ENCODE data around the gene KRTAP5-3. TPM values are rescaled to one million over a fixed set of nuclear protein-coding genes. Genes with fewer than 3 reads are reported as not detected.

Gene KRTAP5-3
- polyA plus RNA-seq, 4 donors, result not detected

GRCh38 chr11:1639102-1639620 lies 30.9 kb upstream of the KRTAP5-3 start:
- peak overlapping the region in 1 of 3 donors; percentile 38 for H3K27ac ChIP-seq (ENCODE audit: low read depth in 1 of 3, low read length in 2 of 3)
- peaks cover 0 to 16% (median 2%) of the 10 kb centered on the region in 3 donors for H3K27me3 ChIP-seq (ENCODE audit: control insufficient read depth in 3 of 3, insufficient read depth in 3 of 3, low read length in 3 of 3)
- no peak overlapping the region for H3K4me3 ChIP-seq (ENCODE audit: low read depth in 1 of 3, low read length in 3 of 3)
- H3K9me3 ChIP-seq (ENCODE audit: control insufficient read depth in 2 of 2, insufficient read depth in 1 of 2, low read depth in 1 of 2, low read length in 1 of 2), result no peaks in the 10 kb centered on the region
- FAIRE-seq (no peak), DNase-seq (peak; percentile 39 to 61)
- no peaks in the 10 kb centered on the region for H3K36me3 ChIP-seq (ENCODE audit: control insufficient read depth in 3 of 3, insufficient read depth in 2 of 3, low read depth in 1 of 3, low read length in 3 of 3)
- 16 to 41% (median 34%) methylated on average over 18 of the region's 18 CpGs for WGBS, 3 donors
- H3K4me1 ChIP-seq (ENCODE audit: control insufficient read depth in 3 of 3, insufficient read depth in 2 of 3, low read depth in 1 of 3, low read length in 2 of 3), result no peaks in the 10 kb centered on the region

- DNase-seq (no peak), FAIRE-seq (no peak)
- Histone ChIP-seq H3K27me3 (ENCODE audit: control insufficient read depth in 3 of 3, insufficient read depth in 3 of 3, low read length in 3 of 3) (peaks cover 0 to 21% (median 4%) of the 10 kb centered on the region in 3 donors), H3K27ac (ENCODE audit: low read depth in 1 of 3, low read length in 2 of 3) (no peak overlapping the region), H3K9me3 (ENCODE audit: control insufficient read depth in 2 of 2, insufficient read depth in 1 of 2, low read depth in 1 of 2, low read length in 1 of 2) (no peaks in the 10 kb centered on the region), H3K36me3 (ENCODE audit: control insufficient read depth in 3 of 3, insufficient read depth in 2 of 3, low read depth in 1 of 3, low read length in 3 of 3) (no peaks in the 10 kb centered on the region), H3K4me1 (ENCODE audit: control insufficient read depth in 3 of 3, insufficient read depth in 2 of 3, low read depth in 1 of 3, low read length in 2 of 3) (no peaks in the 10 kb centered on the region), H3K4me3 (ENCODE audit: low read depth in 1 of 3, low read length in 3 of 3) (no peak overlapping the region)
- WGBS, 3 donors, result 43 to 79% (median 56%) methylated on average over 8 of the region's 8 CpGs
Observed at GRCh38 chr11:1638344-1638743, 30.1 kb upstream of the KRTAP5-3 start.

GRCh38 chr11:1637628-1638027 lies 29.4 kb upstream of the KRTAP5-3 start:
- 80 to 92% (median 90%) methylated on average over 2 of the region's 2 CpGs for WGBS, 3 donors
- no peak overlapping the region for H3K27ac ChIP-seq (ENCODE audit: low read depth in 1 of 3, low read length in 2 of 3)
- no peak overlapping the region for H3K4me3 ChIP-seq (ENCODE audit: low read depth in 1 of 3, low read length in 3 of 3)
- H3K9me3 ChIP-seq (ENCODE audit: control insufficient read depth in 2 of 2, insufficient read depth in 1 of 2, low read depth in 1 of 2, low read length in 1 of 2), result no peaks in the 10 kb centered on the region
- H3K27me3 ChIP-seq (ENCODE audit: control insufficient read depth in 3 of 3, insufficient read depth in 3 of 3, low read length in 3 of 3), result peaks cover 0 to 24% (median 4%) of the 10 kb centered on the region in 3 donors
- DNase-seq (no peak), FAIRE-seq (no peak)
- no peaks in the 10 kb centered on the region for H3K4me1 ChIP-seq (ENCODE audit: control insufficient read depth in 3 of 3, insufficient read depth in 2 of 3, low read depth in 1 of 3, low read length in 2 of 3)
- H3K36me3 ChIP-seq (ENCODE audit: control insufficient read depth in 3 of 3, insufficient read depth in 2 of 3, low read depth in 1 of 3, low read length in 3 of 3), result no peaks in the 10 kb centered on the region

- Histone ChIP-seq H3K27me3 (ENCODE audit: control insufficient read depth in 3 of 3, insufficient read depth in 3 of 3, low read length in 3 of 3) (peaks cover 0 to 33% (median 9%) of the 10 kb centered on the region in 3 donors), H3K4me1 (ENCODE audit: control insufficient read depth in 3 of 3, insufficient read depth in 2 of 3, low read depth in 1 of 3, low read length in 2 of 3) (no peaks in the 10 kb centered on the region), H3K4me3 (ENCODE audit: low read depth in 1 of 3, low read length in 3 of 3) (no peak overlapping the region), H3K27ac (ENCODE audit: low read depth in 1 of 3, low read length in 2 of 3) (no peak overlapping the region), H3K9me3 (ENCODE audit: control insufficient read depth in 2 of 2, insufficient read depth in 1 of 2, low read depth in 1 of 2, low read length in 1 of 2) (no peaks in the 10 kb centered on the region), H3K36me3 (ENCODE audit: control insufficient read depth in 3 of 3, insufficient read depth in 2 of 3, low read depth in 1 of 3, low read length in 3 of 3) (no peaks in the 10 kb centered on the region)
- DNase-seq (no peak), FAIRE-seq (no peak)
- 75 to 83% (median 80%) methylated on average over 19 of the region's 19 CpGs for WGBS, 3 donors
Observed at GRCh38 chr11:1636291-1636950, 28.2 kb upstream of the KRTAP5-3 start.

GRCh38 chr11:1633864-1634263 lies 25.6 kb upstream of the KRTAP5-3 start:
- H3K36me3 ChIP-seq (ENCODE audit: control insufficient read depth in 3 of 3, insufficient read depth in 2 of 3, low read depth in 1 of 3, low read length in 3 of 3), result no peaks in the 10 kb centered on the region
- no peaks in the 10 kb centered on the region for H3K4me1 ChIP-seq (ENCODE audit: control insufficient read depth in 3 of 3, insufficient read depth in 2 of 3, low read depth in 1 of 3, low read length in 2 of 3)
- DNase-seq, result no peak
- H3K9me3 ChIP-seq (ENCODE audit: control insufficient read depth in 2 of 2, insufficient read depth in 1 of 2, low read depth in 1 of 2, low read length in 1 of 2), result no peaks in the 10 kb centered on the region
- no peak overlapping the region for H3K27ac ChIP-seq (ENCODE audit: low read depth in 1 of 3, low read length in 2 of 3)
- FAIRE-seq, result no peak
- H3K4me3 ChIP-seq (ENCODE audit: low read depth in 1 of 3, low read length in 3 of 3), result no peak overlapping the region
- peaks cover 0 to 36% (median 9%) of the 10 kb centered on the region in 3 donors for H3K27me3 ChIP-seq (ENCODE audit: control insufficient read depth in 3 of 3, insufficient read depth in 3 of 3, low read length in 3 of 3)
- whole genome bisulfite sequencing, 3 donors, result 74 to 87% (median 82%) methylated on average over 7 to 10 of the region's 10 CpGs

GRCh38 chr11:1632053-1632714 lies 23.9 kb upstream of the KRTAP5-3 start:
- H3K27ac ChIP-seq (ENCODE audit: low read depth in 1 of 3, low read length in 2 of 3), result no peak overlapping the region
- no peaks in the 10 kb centered on the region for H3K4me1 ChIP-seq (ENCODE audit: control insufficient read depth in 3 of 3, insufficient read depth in 2 of 3, low read depth in 1 of 3, low read length in 2 of 3)
- no peak for FAIRE-seq
- WGBS, 3 donors, result 52 to 63% (median 62%) methylated on average over 11 of the region's 11 CpGs
- H3K36me3 ChIP-seq (ENCODE audit: control insufficient read depth in 3 of 3, insufficient read depth in 2 of 3, low read depth in 1 of 3, low read length in 3 of 3), result no peaks in the 10 kb centered on the region
- H3K9me3 ChIP-seq (ENCODE audit: control insufficient read depth in 2 of 2, insufficient read depth in 1 of 2, low read depth in 1 of 2, low read length in 1 of 2), result no peaks in the 10 kb centered on the region
- no peak overlapping the region for H3K4me3 ChIP-seq (ENCODE audit: low read depth in 1 of 3, low read length in 3 of 3)
- peaks cover 0 to 45% (median 9%) of the 10 kb centered on the region in 3 donors for H3K27me3 ChIP-seq (ENCODE audit: control insufficient read depth in 3 of 3, insufficient read depth in 3 of 3, low read length in 3 of 3)
- no peak for DNase-seq

GRCh38 chr11:1631066-1631568 lies 22.9 kb upstream of the KRTAP5-3 start:
- DNase-seq (no peak), FAIRE-seq (no peak)
- peaks cover 0 to 40% (median 9%) of the 10 kb centered on the region in 3 donors for H3K27me3 ChIP-seq (ENCODE audit: control insufficient read depth in 3 of 3, insufficient read depth in 3 of 3, low read length in 3 of 3)
- H3K9me3 ChIP-seq (ENCODE audit: control insufficient read depth in 2 of 2, insufficient read depth in 1 of 2, low read depth in 1 of 2, low read length in 1 of 2), result no peaks in the 10 kb centered on the region
- no peak overlapping the region for H3K4me3 ChIP-seq (ENCODE audit: low read depth in 1 of 3, low read length in 3 of 3)
- WGBS, 3 donors, result 72 to 78% (median 77%) methylated on average over 13 of the region's 13 CpGs
- no peaks in the 10 kb centered on the region for H3K36me3 ChIP-seq (ENCODE audit: control insufficient read depth in 3 of 3, insufficient read depth in 2 of 3, low read depth in 1 of 3, low read length in 3 of 3)
- H3K4me1 ChIP-seq (ENCODE audit: control insufficient read depth in 3 of 3, insufficient read depth in 2 of 3, low read depth in 1 of 3, low read length in 2 of 3), result no peaks in the 10 kb centered on the region
- no peak overlapping the region for H3K27ac ChIP-seq (ENCODE audit: low read depth in 1 of 3, low read length in 2 of 3)

- no peak overlapping the region for H3K27ac ChIP-seq (ENCODE audit: low read depth in 1 of 3, low read length in 2 of 3)
- 48 to 62% (median 54%) methylated on average over 2 of the region's 2 CpGs for WGBS, 3 donors
- no peak for FAIRE-seq
- H3K9me3 ChIP-seq (ENCODE audit: control insufficient read depth in 2 of 2, insufficient read depth in 1 of 2, low read depth in 1 of 2, low read length in 1 of 2), result no peaks in the 10 kb centered on the region
- DNase-seq, result no peak
- H3K36me3 ChIP-seq (ENCODE audit: control insufficient read depth in 3 of 3, insufficient read depth in 2 of 3, low read depth in 1 of 3, low read length in 3 of 3), result no peaks in the 10 kb centered on the region
- H3K4me3 ChIP-seq (ENCODE audit: low read depth in 1 of 3, low read length in 3 of 3), result no peak overlapping the region
- no peaks in the 10 kb centered on the region for H3K4me1 ChIP-seq (ENCODE audit: control insufficient read depth in 3 of 3, insufficient read depth in 2 of 3, low read depth in 1 of 3, low read length in 2 of 3)
- H3K27me3 ChIP-seq (ENCODE audit: control insufficient read depth in 3 of 3, insufficient read depth in 3 of 3, low read length in 3 of 3), result peaks cover 0 to 42% (median 9%) of the 10 kb centered on the region in 3 donors
Observed at GRCh38 chr11:1630271-1630670, 22.0 kb upstream of the KRTAP5-3 start.
